DOHH2 (cell line): ENCODE measurements around the gene DHX40.

Experiments
- H3F3A ChIP-seq: fragments of 200-600 bp; sonication (generic), shearing (Covaris generic); 2 replicates; pipeline ENCODE4 v1.6.0; 2016; ENCODE audit warnings: antibody characterized with exemption, mild to moderate bottlenecking; ENCODE audit not compliant: control insufficient read depth, insufficient read depth
- H3K27ac ChIP-seq: fragments of 200-600 bp; sonication (generic); 2 replicates; pipeline ENCODE4 v1.5.1; 2014; ENCODE audit warnings: low read depth, mild to moderate bottlenecking, low read length, moderate library complexity
- H3K27me3 ChIP-seq: fragments of 200-600 bp; sonication (generic); 2 replicates; pipeline ENCODE4 v1.6.1; 2014; ENCODE audit warnings: mild to moderate bottlenecking, low read length, mixed read lengths; ENCODE audit not compliant: control insufficient read depth
- H3K36me3 ChIP-seq: fragments of 200-600 bp; sonication (generic); 2 replicates; pipeline ENCODE4 v1.6.1; 2014; ENCODE audit warnings: mild to moderate bottlenecking, low read length, moderate library complexity, mixed read lengths; ENCODE audit not compliant: control insufficient read depth
- H3K4me1 ChIP-seq: fragments of 200-600 bp; sonication (generic); 2 replicates; pipeline ENCODE4 v1.6.1; 2014; ENCODE audit warnings: mild to moderate bottlenecking, low read length, mixed read lengths; ENCODE audit not compliant: control insufficient read depth
- H3K4me2 ChIP-seq: fragments of 200-600 bp; sonication (generic); 2 replicates; pipeline ENCODE4 v1.6.0; 2014; ENCODE audit warnings: mild to moderate bottlenecking, low read length, moderate library complexity
- H3K4me3 ChIP-seq: fragments of 200-600 bp; sonication (generic); 2 replicates; pipeline ENCODE4 v1.5.1; 2014; ENCODE audit warnings: mild to moderate bottlenecking, low read length, mixed read lengths
- H3K79me2 ChIP-seq: fragments of 200-600 bp; sonication (generic); 2 replicates; pipeline ENCODE4 v1.6.1; 2014; ENCODE audit warnings: mild to moderate bottlenecking, low read length, mixed read lengths; ENCODE audit not compliant: control insufficient read depth
- H3K9me2 ChIP-seq: fragments of 200-600 bp; sonication (generic); replicated peaks from 2 replicates; pipeline ENCODE4 v1.6.1; 2014; ENCODE audit warnings: mild to moderate bottlenecking, low read length, mixed read lengths; ENCODE audit not compliant: control insufficient read depth
- H3K9me3 ChIP-seq: fragments of 200-600 bp; sonication (generic); 2 replicates; pipeline ENCODE4 v1.6.1; 2014; ENCODE audit warnings: antibody characterized with exemption, low read length, mixed read lengths; ENCODE audit not compliant: control insufficient read depth, insufficient read depth
- H4K20me1 ChIP-seq: fragments of 200-600 bp; sonication (generic); 2 replicates; pipeline ENCODE4 v1.6.0; 2014; ENCODE audit warnings: low read depth, mild to moderate bottlenecking, antibody characterized with exemption, low read length, moderate library complexity; ENCODE audit not compliant: control insufficient read depth, insufficient read depth
- EZH2phosphoT487 ChIP-seq: fragments of 200-600 bp; sonication (generic); IDR thresholded peaks from 2 replicates; pipeline ENCODE4 v1.6.1; 2017; ENCODE audit warnings: borderline replicate concordance, mild to moderate bottlenecking, antibody characterized with exemption, low read length, moderate library complexity, mixed read lengths
- TF ChIP-seq, protein P1 (sequence below): fragments of 200-600 bp; sonication (generic); IDR thresholded peaks from one replicate; pipeline ENCODE4 v1.5.1; 2014; ENCODE audit warnings: antibody characterized with exemption, mild to moderate bottlenecking, low read depth, low read length; ENCODE audit not compliant: poor library complexity, severe bottlenecking

The DHX40 gene

DNA sequence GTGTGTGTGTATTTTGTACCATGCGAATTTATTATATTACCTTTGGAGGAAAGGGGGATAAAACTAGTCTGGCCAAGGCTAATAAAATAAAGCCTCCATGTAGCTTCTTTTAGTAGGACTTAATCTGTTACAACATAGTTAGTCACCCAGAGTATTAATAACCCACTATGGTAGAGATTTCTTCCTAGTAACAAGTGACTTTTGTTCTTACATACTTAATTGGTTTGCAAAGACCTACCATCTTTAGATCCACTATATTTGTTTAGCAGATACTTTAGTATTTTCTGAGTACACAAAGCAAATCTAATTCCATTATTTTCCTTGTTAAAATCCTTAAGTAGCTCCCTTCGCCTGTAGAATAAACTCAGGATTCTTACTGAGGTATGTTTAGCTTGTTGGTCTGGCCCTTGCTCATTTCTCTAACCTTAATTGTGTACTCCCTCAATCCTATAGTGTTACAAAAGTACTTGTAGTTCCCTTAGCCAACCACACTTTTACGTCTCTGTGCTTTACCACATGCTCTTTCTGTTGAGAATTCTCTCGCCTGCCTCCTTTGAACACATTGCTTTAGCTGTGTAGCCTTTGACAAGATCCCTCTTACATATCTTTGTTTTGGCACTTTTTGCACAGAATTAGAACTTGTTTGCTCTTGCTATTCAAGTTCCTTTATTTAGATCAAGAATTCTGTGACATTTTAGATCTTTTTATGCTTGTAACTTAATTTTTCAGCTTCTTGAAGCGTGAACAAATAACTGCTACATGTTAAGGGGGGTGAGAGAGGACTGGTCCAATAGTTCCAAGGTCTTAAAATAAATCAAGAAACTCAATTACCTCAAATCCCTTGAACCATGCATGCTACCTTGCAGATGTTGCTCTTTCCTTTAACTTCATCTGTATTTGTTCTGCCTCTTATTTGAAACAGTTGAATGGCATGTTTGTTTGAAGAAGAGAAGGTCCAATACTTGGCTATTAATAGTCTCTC, 78.0 kb downstream of the DHX40 start:
- H3K4me3 ChIP-seq, result peak overlapping the region; percentile 65
- H3K4me2 ChIP-seq, result peak overlapping the region; percentile 75
- peaks cover 48% of the 10 kb centered on the region for H3K36me3 ChIP-seq
- no peaks in the 10 kb centered on the region for H3K27me3 ChIP-seq
- TF ChIP-seq, protein P1, sequence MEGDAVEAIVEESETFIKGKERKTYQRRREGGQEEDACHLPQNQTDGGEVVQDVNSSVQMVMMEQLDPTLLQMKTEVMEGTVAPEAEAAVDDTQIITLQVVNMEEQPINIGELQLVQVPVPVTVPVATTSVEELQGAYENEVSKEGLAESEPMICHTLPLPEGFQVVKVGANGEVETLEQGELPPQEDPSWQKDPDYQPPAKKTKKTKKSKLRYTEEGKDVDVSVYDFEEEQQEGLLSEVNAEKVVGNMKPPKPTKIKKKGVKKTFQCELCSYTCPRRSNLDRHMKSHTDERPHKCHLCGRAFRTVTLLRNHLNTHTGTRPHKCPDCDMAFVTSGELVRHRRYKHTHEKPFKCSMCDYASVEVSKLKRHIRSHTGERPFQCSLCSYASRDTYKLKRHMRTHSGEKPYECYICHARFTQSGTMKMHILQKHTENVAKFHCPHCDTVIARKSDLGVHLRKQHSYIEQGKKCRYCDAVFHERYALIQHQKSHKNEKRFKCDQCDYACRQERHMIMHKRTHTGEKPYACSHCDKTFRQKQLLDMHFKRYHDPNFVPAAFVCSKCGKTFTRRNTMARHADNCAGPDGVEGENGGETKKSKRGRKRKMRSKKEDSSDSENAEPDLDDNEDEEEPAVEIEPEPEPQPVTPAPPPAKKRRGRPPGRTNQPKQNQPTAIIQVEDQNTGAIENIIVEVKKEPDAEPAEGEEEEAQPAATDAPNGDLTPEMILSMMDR, result no peak
- TF ChIP-seq EZH2phosphoT487, result no peak
- H3F3A ChIP-seq, result peaks cover 35% of the 10 kb centered on the region
- no peaks in the 10 kb centered on the region for H4K20me1 ChIP-seq
- peak overlapping the region; percentile 93 for H3K27ac ChIP-seq
- no peaks in the 10 kb centered on the region for H3K9me2 ChIP-seq
- H3K79me2 ChIP-seq, result peaks cover 97% of the 10 kb centered on the region
- peaks cover 70% of the 10 kb centered on the region for H3K4me1 ChIP-seq
- no peaks in the 10 kb centered on the region for H3K9me3 ChIP-seq

DNA sequence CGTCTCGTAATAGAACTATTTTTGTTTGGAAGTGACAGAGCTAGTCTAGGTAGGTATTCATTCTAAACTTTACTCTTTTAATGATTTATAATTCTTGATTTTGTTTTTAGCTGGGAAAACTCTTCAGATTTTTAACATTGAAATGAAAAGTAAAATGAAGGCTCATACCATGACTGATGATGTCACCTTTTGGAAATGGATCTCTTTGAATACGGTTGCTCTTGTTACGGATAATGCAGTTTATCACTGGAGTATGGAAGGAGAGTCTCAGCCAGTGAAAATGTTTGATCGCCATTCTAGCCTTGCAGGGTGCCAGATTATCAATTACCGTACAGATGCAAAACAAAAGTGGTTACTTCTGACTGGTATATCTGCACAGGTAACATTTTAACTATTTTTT, 81.9 kb downstream of the DHX40 start:
- H3F3A ChIP-seq, result peaks cover 17% of the 10 kb centered on the region
- peaks cover 94% of the 10 kb centered on the region for H3K79me2 ChIP-seq
- no peak for TF ChIP-seq EZH2phosphoT487
- TF ChIP-seq, protein P1, result no peak
- H4K20me1 ChIP-seq, result no peaks in the 10 kb centered on the region
- no peak overlapping the region for H3K27ac ChIP-seq
- no peak overlapping the region for H3K4me3 ChIP-seq
- H3K27me3 ChIP-seq, result no peaks in the 10 kb centered on the region
- H3K4me1 ChIP-seq, result peaks cover 34% of the 10 kb centered on the region
- H3K4me2 ChIP-seq, result no peak overlapping the region
- peaks cover 86% of the 10 kb centered on the region for H3K36me3 ChIP-seq
- H3K9me3 ChIP-seq, result no peaks in the 10 kb centered on the region
- no peaks in the 10 kb centered on the region for H3K9me2 ChIP-seq

DNA sequence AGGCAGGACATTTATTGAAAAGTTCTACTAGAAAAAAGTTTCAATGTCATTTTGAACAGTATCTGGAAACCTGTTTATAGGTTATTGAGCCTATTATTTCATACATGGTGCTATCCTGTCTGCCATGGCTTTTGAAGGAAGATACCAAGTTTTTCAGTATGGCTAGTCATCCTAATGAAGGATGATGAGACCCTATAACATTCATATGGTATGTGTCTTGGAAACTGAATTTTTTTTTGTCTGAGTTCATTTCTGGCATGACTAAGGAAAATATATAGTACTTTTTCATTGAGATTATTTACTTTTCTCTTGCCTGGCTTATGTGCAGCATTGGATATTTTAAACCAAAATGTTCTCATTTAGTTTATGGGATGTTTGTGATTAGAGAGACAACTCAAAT, 84.5 kb downstream of the DHX40 start:
- TF ChIP-seq, protein P1, result no peak
- no peak for TF ChIP-seq EZH2phosphoT487
- Histone ChIP-seq H3F3A (no peaks in the 10 kb centered on the region; the same call in 1 of the 2 replicates), H3K36me3 (peaks cover 95% of the 10 kb centered on the region)

More for the DNA sequence above, 84.5 kb downstream of the DHX40 start:
- Histone ChIP-seq H3K9me2 (no peaks in the 10 kb centered on the region), H3K4me2 (no peak overlapping the region), H3K79me2 (peaks cover 77% of the 10 kb centered on the region), H3K4me1 (peaks cover 8% of the 10 kb centered on the region), H4K20me1 (no peaks in the 10 kb centered on the region), H3K27me3 (no peaks in the 10 kb centered on the region), H3K4me3 (no peak overlapping the region), H3K27ac (no peak overlapping the region), H3K9me3 (no peaks in the 10 kb centered on the region)
